T-cell (primary cell): ENCODE data around the gene C1QTNF8. TPM values are rescaled to one million over a fixed set of nuclear protein-coding genes. Genes with fewer than 3 reads are reported as not detected.

Experiments
- ATAC-seq, 4 experiments: fragments of 200-7000 bp in 3 of 4; fragments of 150-1000 bp in 1 of 4; cut with Tn5 transposase; replicated peaks in 1 of 4; 1 replicate in 3 of 4; 2 replicates in 1 of 4; pipeline ENCODE4 v1.10.0; 2021; ENCODE audit warnings: moderate library complexity in 3 of 4, mild to moderate bottlenecking in 2 of 4, moderate number of reproducible peaks in 1 of 4
- CTCF ChIA-PET, 2 donors: fragments of 300-600 bp; sonication (Branson Sonifier 250); formaldehyde crosslinking; loops; one replicate each; lab custom pipeline; 2022; ENCODE audit warnings: antibody characterized with exemption in 2 of 2; lab: Charles Lee
- POLR2A ChIA-PET, 2 donors: fragments of 300-600 bp; sonication (Branson Sonifier 250); formaldehyde crosslinking; loops; one replicate each; lab custom pipeline; 2022; ENCODE audit warnings: antibody characterized with exemption in 2 of 2; lab: Charles Lee
- DNase-seq, 35 experiments: peaks; one replicate each; pipeline versions ENCODE4 v3.0.0 to v3.0.0-alpha.2; 2013 to 2023
- H3K27ac ChIP-seq: one replicate; pipeline ENCODE4 v1.5.1; 2013; ENCODE audit warnings: low read length
- H3K27me3 ChIP-seq, 2 experiments: replicated peaks in 1 of 2; 1 replicate in 1 of 2; 2 replicates in 1 of 2; pipeline versions ENCODE4 v1.6.1 to v1.7.0; 2013; ENCODE audit warnings: low read length in 1 of 2, mixed read lengths in 1 of 2; ENCODE audit not compliant: control insufficient read depth in 2 of 2, insufficient read depth in 2 of 2; ENCODE audit errors: extremely low read depth in 1 of 2
- H3K36me3 ChIP-seq, 2 donors: 1 replicate in 1 of 2; 2 replicates in 1 of 2; pipeline versions ENCODE4 v1.6.1 to v1.7.0; 2013; ENCODE audit warnings: low read length in 1 of 2; ENCODE audit not compliant: control insufficient read depth in 2 of 2, insufficient read depth in 1 of 2; ENCODE audit errors: extremely low read depth in 1 of 2
- H3K4me1 ChIP-seq, 2 experiments: 1 replicate in 1 of 2; 2 replicates in 1 of 2; pipeline versions ENCODE4 v1.6.1 to v1.7.0; 2013; ENCODE audit warnings: low read length in 2 of 2, mixed read lengths in 1 of 2; ENCODE audit not compliant: insufficient read depth in 2 of 2, control insufficient read depth in 1 of 2; ENCODE audit errors: extremely low read depth in 1 of 2
- H3K4me3 ChIP-seq, 2 donors: 1 replicate in 1 of 2; 2 replicates in 1 of 2; pipeline versions ENCODE4 v1.5.1 to v1.7.0; 2013; ENCODE audit warnings: mild to moderate bottlenecking in 2 of 2, low read length in 1 of 2, moderate library complexity in 1 of 2; ENCODE audit not compliant: control insufficient read depth in 1 of 2; ENCODE audit errors: extremely low read depth in 1 of 2
- H3K9me3 ChIP-seq: 2 replicates; pipeline ENCODE4 v1.7.0; 2013
- H3K27ac Mint-ChIP-seq, 2 donors: one replicate each; pipeline ENCODE4 v1.8.0; 2020 to 2021; ENCODE audit warnings: mild to moderate bottlenecking in 2 of 2, mixed read lengths in 2 of 2
- H3K27me3 Mint-ChIP-seq, 2 donors: one replicate each; pipeline ENCODE4 v1.8.0; 2021 to 2022; ENCODE audit warnings: mixed read lengths in 2 of 2
- H3K36me3 Mint-ChIP-seq: one replicate; pipeline ENCODE4 v1.8.0; 2021; ENCODE audit warnings: mixed read lengths
- H3K4me1 Mint-ChIP-seq, 3 donors: one replicate each; pipeline ENCODE4 v1.8.0; 2020 to 2022; ENCODE audit warnings: mixed read lengths in 3 of 3, mild to moderate bottlenecking in 1 of 3
- H3K4me3 Mint-ChIP-seq, 3 donors: one replicate each; pipeline ENCODE4 v1.8.0; 2020 to 2022; ENCODE audit warnings: mild to moderate bottlenecking in 3 of 3, mixed read lengths in 3 of 3, moderate library complexity in 3 of 3
- H3K9me3 Mint-ChIP-seq, 3 donors: one replicate each; pipeline ENCODE4 v1.8.0; 2020 to 2022; ENCODE audit warnings: mixed read lengths in 3 of 3
- WGBS: methylation state at CpG from one replicate; pipeline ENCODE4 v1.1.5; 2013; ENCODE audit warnings: missing lambda C conversion rate; ENCODE audit not compliant: insufficient coverage; 5-methylcytosine and 5-hydroxymethylcytosine counted together
- total RNA-seq, 35 experiments: library from RNA in 6 of 35; stranded (reverse) in 6 of 35; fragments of 120-200 nt in 1 of 35; gene quantifications; one replicate each; pipeline versions ENCODE4 v1.2.1 to v1.2.4 and lab custom pipeline; 2013 to 2026

The C1QTNF8 gene
- total RNA-seq, 5 donors from 2014 or later (not counting 1 experiment from before 2014, with no cell fraction given) = not detected

- peaks cover 0 to 55% of the 10 kb centered on the region in 2 experiments for H3K27me3 ChIP-seq
- CTCF ChIA-PET = interaction anchor here in 1 of 2 donors (0.6 to 1.1 kb wide), 2 partner anchors 14 to 16 kb away, joined by 3 to 4 read pairs; no protein-coding TSS in a partner anchor
- no peaks in the 10 kb centered on the region for H3K9me3 ChIP-seq
- no peaks in the 10 kb centered on the region for H3K27me3 Mint-ChIP-seq
- ATAC-seq (peak in 2 of 4 experiments; percentile 45 to 52), DNase-seq (peak in 12 of 35 experiments; percentile 4 to 48 (median 28))
- peaks cover 0 to 11% of the 10 kb centered on the region in 2 experiments for H3K4me1 ChIP-seq
- H3K36me3 ChIP-seq = no peaks in the 10 kb centered on the region
- H3K4me3 Mint-ChIP-seq = no peak overlapping the region
- H3K4me1 Mint-ChIP-seq = peaks cover 0 to 3% (median 0%) of the 10 kb centered on the region in 3 donors
- peaks cover 0 to 5% (median 4%) of the 10 kb centered on the region in 3 donors for H3K9me3 Mint-ChIP-seq
- POLR2A ChIA-PET = no interaction called here
- H3K27ac Mint-ChIP-seq = no peak overlapping the region
- no peaks in the 10 kb centered on the region for H3K36me3 Mint-ChIP-seq
- WGBS = 37% methylated on average over 33 of the region's 34 CpGs
- H3K27ac ChIP-seq = no peak overlapping the region
- H3K4me3 ChIP-seq = no peak overlapping the region
Measured at GRCh38 chr16:1054660-1055556, 41.1 kb downstream of the C1QTNF8 start.

- H3K27ac Mint-ChIP-seq = no peak overlapping the region
- H3K9me3 Mint-ChIP-seq = no peaks in the 10 kb centered on the region
- CTCF ChIA-PET = no interaction called here
- 86% methylated on average over 21 of the region's 21 CpGs for WGBS
- Histone ChIP-seq H3K4me3 (no peak overlapping the region), H3K4me1 (peaks cover 0 to 11% of the 10 kb centered on the region in 2 experiments), H3K27ac (no peak overlapping the region), H3K36me3 (no peaks in the 10 kb centered on the region), H3K27me3 (peaks cover 0 to 60% of the 10 kb centered on the region in 2 experiments), H3K9me3 (no peaks in the 10 kb centered on the region)
- no peak overlapping the region for H3K4me3 Mint-ChIP-seq
- no peaks in the 10 kb centered on the region for H3K4me1 Mint-ChIP-seq
- ATAC-seq = no peak
- POLR2A ChIA-PET = no interaction called here
- DNase-seq = no peak
- H3K36me3 Mint-ChIP-seq = no peaks in the 10 kb centered on the region
- H3K27me3 Mint-ChIP-seq = no peaks in the 10 kb centered on the region
Measured at GRCh38 chr16:1053700-1054368, 42.2 kb downstream of the C1QTNF8 start.

GRCh38 chr16:1053121-1053521 is 42.9 kb downstream of the C1QTNF8 start:
- Histone ChIP-seq H3K27me3 (peaks cover 0 to 62% of the 10 kb centered on the region in 2 experiments), H3K4me1 (peaks cover 0 to 17% of the 10 kb centered on the region in 2 experiments), H3K4me3 (no peak overlapping the region), H3K27ac (no peak overlapping the region), H3K36me3 (no peaks in the 10 kb centered on the region), H3K9me3 (no peaks in the 10 kb centered on the region)
- 68% methylated on average over 11 of the region's 14 CpGs for WGBS
- DNase-seq (no peak), ATAC-seq (no peak)
- H3K27ac Mint-ChIP-seq = no peak overlapping the region
- no peaks in the 10 kb centered on the region for H3K9me3 Mint-ChIP-seq
- POLR2A ChIA-PET = no interaction called here
- H3K27me3 Mint-ChIP-seq = no peaks in the 10 kb centered on the region
- H3K4me1 Mint-ChIP-seq = no peaks in the 10 kb centered on the region
- H3K36me3 Mint-ChIP-seq = no peaks in the 10 kb centered on the region
- CTCF ChIA-PET = no interaction called here
- H3K4me3 Mint-ChIP-seq = no peak overlapping the region

GRCh38 chr16:1052721-1053120 is 43.3 kb downstream of the C1QTNF8 start:
- no peak for ATAC-seq
- Mint-ChIP-seq H3K27me3 (no peaks in the 10 kb centered on the region), H3K36me3 (no peaks in the 10 kb centered on the region), H3K4me1 (no peaks in the 10 kb centered on the region), H3K9me3 (no peaks in the 10 kb centered on the region), H3K4me3 (no peak overlapping the region), H3K27ac (no peak overlapping the region)
- ChIA-PET CTCF (no interaction called here), POLR2A (no interaction called here)
- DNase-seq = no peak
- WGBS = 70% methylated on average over 4 of the region's 9 CpGs
- Histone ChIP-seq H3K9me3 (no peaks in the 10 kb centered on the region), H3K27me3 (peaks cover 0 to 62% of the 10 kb centered on the region in 2 experiments), H3K4me3 (no peak overlapping the region), H3K27ac (no peak overlapping the region), H3K4me1 (peaks cover 0 to 16% of the 10 kb centered on the region in 2 experiments), H3K36me3 (no peaks in the 10 kb centered on the region)

GRCh38 chr16:1051446-1051845 is 44.6 kb downstream of the C1QTNF8 start:
- 89% methylated on average over 6 of the region's 17 CpGs for WGBS
- H3K36me3 ChIP-seq = no peaks in the 10 kb centered on the region
- Mint-ChIP-seq H3K27me3 (no peaks in the 10 kb centered on the region), H3K9me3 (no peaks in the 10 kb centered on the region), H3K27ac (no peak overlapping the region), H3K4me1 (no peaks in the 10 kb centered on the region), H3K4me3 (no peak overlapping the region), H3K36me3 (no peaks in the 10 kb centered on the region)
- no peak overlapping the region for H3K27ac ChIP-seq
- H3K9me3 ChIP-seq = no peaks in the 10 kb centered on the region
- H3K4me1 ChIP-seq = peaks cover 0 to 10% of the 10 kb centered on the region in 2 experiments
- DNase-seq (no peak), ATAC-seq (no peak)
- ChIA-PET POLR2A (no interaction called here), CTCF (no interaction called here)
- H3K4me3 ChIP-seq = no peak overlapping the region
- H3K27me3 ChIP-seq = peaks cover 0 to 60% of the 10 kb centered on the region in 2 experiments

GRCh38 chr16:1050921-1051320 is 45.1 kb downstream of the C1QTNF8 start:
- Mint-ChIP-seq H3K36me3 (no peaks in the 10 kb centered on the region), H3K4me3 (no peak overlapping the region), H3K4me1 (no peaks in the 10 kb centered on the region), H3K9me3 (no peaks in the 10 kb centered on the region), H3K27ac (no peak overlapping the region), H3K27me3 (no peaks in the 10 kb centered on the region)
- ChIA-PET CTCF (no interaction called here), POLR2A (interaction anchor here in 1 of 2 donors (0.5 kb wide), 1 partner anchor 809 kb away, joined by 3 read pairs; no protein-coding TSS in a partner anchor)
- H3K9me3 ChIP-seq = no peaks in the 10 kb centered on the region
- no peak overlapping the region for H3K27ac ChIP-seq
- ATAC-seq (no peak), DNase-seq (no peak)
- no peak overlapping the region for H3K4me3 ChIP-seq
- 95% methylated on average over 9 of the region's 15 CpGs for WGBS
- no peaks in the 10 kb centered on the region for H3K36me3 ChIP-seq
- H3K27me3 ChIP-seq = peaks cover 0 to 58% of the 10 kb centered on the region in 2 experiments
- peaks cover 0 to 10% of the 10 kb centered on the region in 2 experiments for H3K4me1 ChIP-seq
